Lower lobe of right lung (tissue), 2 donors: ENCODE results near the gene ABCB10. TPM values are rescaled to one million over a fixed set of nuclear protein-coding genes. Genes with fewer than 3 reads are reported as not detected.

Experiments used
- ATAC-seq, 2 donors: fragments of 200-7000 bp; cut with Tn5 transposase; one replicate each; pipeline ENCODE4 v1.9.1; 2020 to 2022; ENCODE audit warnings: mild to moderate bottlenecking in 2 of 2, moderate library complexity in 2 of 2
- DNase-seq: peaks from one replicate; pipeline ENCODE4 v3.0.0-alpha.2; 2020
- H3K27ac ChIP-seq: fragments of 200-600 bp; one replicate; pipeline ENCODE4 v1.8.0; 2022
- H3K27me3 ChIP-seq: fragments of 200-600 bp; one replicate; pipeline ENCODE4 v1.8.0; 2022; ENCODE audit warnings: low read depth
- H3K36me3 ChIP-seq: fragments of 200-600 bp; one replicate; pipeline ENCODE4 v1.8.0; 2022; ENCODE audit warnings: mild to moderate bottlenecking
- H3K4me1 ChIP-seq: fragments of 200-600 bp; one replicate; pipeline ENCODE4 v1.8.0; 2022
- H3K4me3 ChIP-seq: fragments of 200-600 bp; one replicate; pipeline ENCODE4 v1.8.0; 2022; ENCODE audit warnings: mild to moderate bottlenecking
- H3K9me3 ChIP-seq: fragments of 200-600 bp; one replicate; pipeline ENCODE4 v1.8.0; 2022
- CTCF ChIP-seq: fragments of 200-600 bp; IDR thresholded peaks from one replicate; pipeline ENCODE4 v1.8.0; 2022; ENCODE audit warnings: antibody characterized with exemption, mild to moderate bottlenecking
- intact Hi-C: fragments of 100-400 bp; cut with DNase I; formaldehyde crosslinking; loops from one replicate; pipeline ENCODE4 v1.11.0; 2022
- total RNA-seq: library from RNA; stranded (reverse); fragmentation: NEBNext Ultra II Directional; extraction: Animal tissue kit (Norgen Biotek cat#: 25700); gene quantifications from one replicate; pipeline ENCODE4 v1.2.1, GENCODE V29; 2021
- donor health status: DM: no; HTN: yes; CAD: no; lungs with severe emphysema.

The ABCB10 gene
- total RNA-seq, 1 donor from 2014 or later = 17.8 TPM

- no peak overlapping the region for H3K27ac ChIP-seq
- H3K27me3 ChIP-seq = no peaks in the 10 kb centered on the region
- H3K4me3 ChIP-seq = no peak overlapping the region
- no peak for ATAC-seq
- intact Hi-C loops = no loop called here
- no peaks in the 10 kb centered on the region for H3K9me3 ChIP-seq
- H3K36me3 ChIP-seq = peaks cover 84% of the 10 kb centered on the region
- no peaks in the 10 kb centered on the region for H3K4me1 ChIP-seq
- no peak for DNase-seq
- TF ChIP-seq CTCF = no peak
Observed at GRCh38 chr1:229544587-229544986, 13.9 kb downstream of the ABCB10 start.

- no peak for TF ChIP-seq CTCF
- Histone ChIP-seq H3K27ac (no peak overlapping the region), H3K27me3 (no peaks in the 10 kb centered on the region), H3K4me1 (no peaks in the 10 kb centered on the region), H3K4me3 (no peak overlapping the region), H3K9me3 (no peaks in the 10 kb centered on the region), H3K36me3 (peaks cover 86% of the 10 kb centered on the region)
- intact Hi-C loops = no loop called here
- ATAC-seq (no peak), DNase-seq (no peak)
Observed at GRCh38 chr1:229539863-229540506, 18.5 kb downstream of the ABCB10 start.

- intact Hi-C loops = no loop called here
- H3K27me3 ChIP-seq = no peaks in the 10 kb centered on the region
- H3K4me1 ChIP-seq = no peaks in the 10 kb centered on the region
- H3K4me3 ChIP-seq = no peak overlapping the region
- no peak for ATAC-seq
- TF ChIP-seq CTCF = no peak
- no peak for DNase-seq
- H3K9me3 ChIP-seq = no peaks in the 10 kb centered on the region
- H3K27ac ChIP-seq = no peak overlapping the region
- peaks cover 79% of the 10 kb centered on the region for H3K36me3 ChIP-seq
Observed at GRCh38 chr1:229538945-229539344, 19.6 kb downstream of the ABCB10 start.

- intact Hi-C loops = no loop called here
- no peak overlapping the region for H3K27ac ChIP-seq
- DNase-seq (no peak), ATAC-seq (no peak)
- TF ChIP-seq CTCF = no peak
- H3K4me1 ChIP-seq = no peaks in the 10 kb centered on the region
- H3K36me3 ChIP-seq = peaks cover 83% of the 10 kb centered on the region
- no peak overlapping the region for H3K4me3 ChIP-seq
- H3K9me3 ChIP-seq = no peaks in the 10 kb centered on the region
- no peaks in the 10 kb centered on the region for H3K27me3 ChIP-seq
Observed at GRCh38 chr1:229537894-229538293, 20.6 kb downstream of the ABCB10 start.

- DNase-seq = no peak
- Histone ChIP-seq H3K4me3 (no peak overlapping the region), H3K27ac (no peak overlapping the region), H3K36me3 (peaks cover 83% of the 10 kb centered on the region), H3K4me1 (no peaks in the 10 kb centered on the region), H3K9me3 (no peaks in the 10 kb centered on the region), H3K27me3 (no peaks in the 10 kb centered on the region)
- intact Hi-C loops = no loop called here
- no peak for TF ChIP-seq CTCF
- no peak for ATAC-seq
Observed at GRCh38 chr1:229536982-229537381, 21.5 kb downstream of the ABCB10 start.
